DMS79 treated with DMSO at 0.1 percent for 48 hours (cell line): ENCODE measurements around the gene LRPAP1.
A peak's percentile ranks its signal among the peaks of the same experiment; 100 is the strongest.
"Not testable (repeated sequence)": the region's sequence is repeated elsewhere in the genome, so short reads cannot be mapped to it uniquely, and the experiment has no call there.

Experiments used
- DNase-seq: peaks from one replicate; lab custom pipeline; 2025; lab: John Stamatoyannopoulos, UW

LRPAP1 gene, protein sequence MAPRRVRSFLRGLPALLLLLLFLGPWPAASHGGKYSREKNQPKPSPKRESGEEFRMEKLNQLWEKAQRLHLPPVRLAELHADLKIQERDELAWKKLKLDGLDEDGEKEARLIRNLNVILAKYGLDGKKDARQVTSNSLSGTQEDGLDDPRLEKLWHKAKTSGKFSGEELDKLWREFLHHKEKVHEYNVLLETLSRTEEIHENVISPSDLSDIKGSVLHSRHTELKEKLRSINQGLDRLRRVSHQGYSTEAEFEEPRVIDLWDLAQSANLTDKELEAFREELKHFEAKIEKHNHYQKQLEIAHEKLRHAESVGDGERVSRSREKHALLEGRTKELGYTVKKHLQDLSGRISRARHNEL

DNA sequence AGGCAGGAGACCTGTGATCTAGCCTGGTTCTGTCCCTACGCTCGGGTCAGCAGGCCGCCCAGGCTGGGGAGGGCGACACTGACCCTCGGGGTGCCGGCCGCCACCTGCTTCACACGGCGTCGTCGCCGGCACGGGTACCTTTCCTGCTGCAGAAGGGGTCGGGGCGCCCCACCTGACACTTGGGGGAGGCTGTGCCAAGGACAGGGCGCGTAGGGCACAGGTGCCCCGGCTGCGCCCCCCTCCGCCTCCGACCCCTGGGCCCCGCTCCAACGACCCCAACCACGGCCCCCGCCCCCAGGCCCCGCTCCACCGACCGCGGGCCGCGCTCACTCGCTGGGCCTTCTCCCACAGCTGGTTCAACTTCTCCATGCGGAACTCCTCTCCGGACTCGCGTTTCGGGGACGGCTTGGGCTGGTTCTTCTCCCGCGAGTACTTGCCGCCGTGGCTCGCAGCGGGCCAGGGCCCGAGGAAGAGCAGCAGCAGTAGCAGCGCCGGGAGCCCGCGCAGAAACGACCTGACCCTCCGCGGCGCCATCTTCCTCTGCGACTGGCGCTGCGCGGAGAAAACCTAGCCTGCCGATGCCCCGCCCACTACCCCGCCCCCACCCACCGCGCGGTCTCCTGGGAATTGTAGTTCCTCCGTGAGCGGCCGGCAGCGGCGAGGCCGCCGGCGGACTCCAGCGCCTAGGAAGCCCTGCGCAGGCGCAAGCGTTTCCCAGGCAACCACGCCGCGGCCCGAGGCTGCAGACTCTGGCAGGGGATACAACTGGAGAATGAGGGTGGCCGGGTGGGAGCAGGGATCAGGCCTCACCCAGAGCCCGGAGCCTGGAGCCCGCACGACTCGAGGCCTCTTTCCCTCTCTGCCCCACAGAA, at the start of gene LRPAP1:
TSS of gene LRPAP1 (minus strand) at position 544 of the 872 bp plus-strand sequence. CDS start at position 534, 10 bp downstream.
- peak; percentile 52 for DNase-seq

GRCh38 chr4:3581334-3582090, 49.3 kb upstream of the LRPAP1 start:
- not testable (repeated sequence) for DNase-seq

- not testable (repeated sequence) for DNase-seq
Observed at GRCh38 chr4:3580859-3581258, 48.6 kb upstream of the LRPAP1 start.

- not testable (repeated sequence) for DNase-seq
Observed at GRCh38 chr4:3578527-3579144, 46.4 kb upstream of the LRPAP1 start.

- not testable (repeated sequence) for DNase-seq
Observed at GRCh38 chr4:3578052-3578451, 45.8 kb upstream of the LRPAP1 start.

DNA sequence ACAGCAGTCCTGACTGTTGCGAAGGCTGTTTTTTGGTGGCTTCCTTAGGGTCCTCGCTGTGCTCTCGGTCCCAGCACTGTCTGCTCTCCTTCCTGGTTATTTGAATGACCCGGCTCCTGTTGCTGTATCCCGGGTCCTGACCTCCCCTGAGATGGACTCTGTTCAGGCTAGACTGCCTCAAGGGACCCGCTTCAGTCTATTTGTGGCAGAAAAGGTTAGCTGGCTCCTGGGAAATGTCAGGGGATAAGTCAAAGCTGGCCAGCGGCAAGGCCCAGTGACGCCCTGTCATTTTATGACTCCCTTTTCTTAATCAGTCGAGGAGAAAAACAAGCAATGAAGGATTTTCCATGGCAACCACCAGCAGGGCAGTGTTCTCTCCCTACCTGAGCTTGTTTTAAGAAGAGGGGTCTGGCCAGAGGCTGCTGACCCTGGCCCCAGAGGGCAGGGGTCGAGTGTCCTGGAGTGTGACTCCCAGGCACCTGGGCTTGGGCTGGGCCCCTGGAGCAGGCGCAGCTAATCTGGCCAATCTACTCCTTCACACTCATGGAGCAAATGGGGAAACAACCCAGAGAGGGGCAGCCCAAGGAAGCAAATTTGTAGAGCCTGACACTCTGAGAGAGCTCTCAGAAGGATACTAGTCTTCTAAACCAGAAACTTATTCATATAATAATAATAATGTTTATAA, 45.1 kb upstream of the LRPAP1 start:
- DNase-seq, result not testable (repeated sequence)

GRCh38 chr4:3576533-3577207, 44.4 kb upstream of the LRPAP1 start:
- DNase-seq, result not testable (repeated sequence)

DNA sequence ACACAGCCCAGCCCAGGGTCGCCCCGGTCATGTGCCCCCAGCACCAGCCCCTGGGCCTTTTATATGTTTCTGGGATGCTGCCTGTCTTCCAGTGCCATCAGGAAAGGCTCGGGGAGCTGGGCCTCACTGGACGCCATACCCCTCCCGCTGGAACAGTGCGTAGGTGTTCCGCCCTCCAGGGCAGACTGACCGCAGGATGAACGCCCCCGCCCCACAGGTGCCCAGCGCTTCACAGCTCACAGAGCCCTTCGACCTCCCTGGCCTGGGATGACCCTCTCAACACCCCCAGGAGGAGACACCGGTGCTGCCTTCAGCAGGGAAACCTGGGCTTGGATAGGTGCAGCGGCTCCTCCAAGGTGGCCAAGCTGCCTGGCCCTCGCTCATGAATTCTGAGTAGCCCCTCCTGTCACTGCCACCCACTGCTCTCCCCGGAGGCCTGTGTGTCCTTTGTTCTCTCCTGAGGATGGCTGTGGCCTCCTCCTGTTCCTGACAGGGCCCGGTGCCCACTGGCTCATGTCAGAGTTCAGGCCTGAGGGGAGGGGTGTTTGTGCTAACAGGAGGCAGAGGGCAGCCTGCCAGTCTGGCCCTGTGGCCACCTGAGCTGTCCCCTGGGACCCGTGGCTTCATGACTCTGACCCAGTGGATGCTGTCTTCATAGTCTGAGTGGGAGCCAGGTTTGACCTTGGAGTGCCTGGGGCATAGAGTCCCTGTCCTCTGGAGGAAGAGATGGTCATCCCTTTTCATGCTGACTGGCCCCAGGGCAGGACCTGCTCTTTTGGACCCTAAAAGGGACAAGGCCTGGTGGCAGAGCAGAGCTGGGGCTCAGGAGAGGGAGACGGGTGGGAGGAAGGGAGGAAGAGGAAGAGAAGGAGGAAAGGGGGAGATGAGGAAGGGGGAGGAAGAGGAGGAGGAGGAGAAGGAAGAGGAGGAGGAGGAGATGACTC, 43.5 kb upstream of the LRPAP1 start:
- DNase-seq, result not testable (repeated sequence)

DNA sequence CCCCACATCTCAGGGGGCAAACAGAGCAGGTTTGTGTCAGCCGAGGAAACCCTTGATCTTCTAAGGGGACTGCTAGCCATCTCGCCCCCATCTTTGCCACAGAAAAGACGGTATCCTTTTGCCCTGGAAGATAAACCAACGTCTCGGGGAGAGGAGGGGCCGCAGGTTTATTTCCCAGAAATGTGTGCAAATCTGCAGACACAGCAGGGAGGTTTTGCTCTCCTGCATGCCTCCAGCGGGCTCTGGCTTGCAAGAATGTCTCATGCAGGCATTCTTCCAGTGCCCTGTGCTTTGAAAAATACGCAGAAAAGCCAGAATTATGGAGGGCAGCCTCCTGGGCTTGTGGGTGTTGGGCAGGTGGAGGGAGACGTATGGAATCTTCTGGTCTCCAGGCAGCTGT, 42.6 kb upstream of the LRPAP1 start:
- DNase-seq, result not testable (repeated sequence)

- not testable (repeated sequence) for DNase-seq
Observed at GRCh38 chr4:3574346-3574745, 42.1 kb upstream of the LRPAP1 start.

DNA sequence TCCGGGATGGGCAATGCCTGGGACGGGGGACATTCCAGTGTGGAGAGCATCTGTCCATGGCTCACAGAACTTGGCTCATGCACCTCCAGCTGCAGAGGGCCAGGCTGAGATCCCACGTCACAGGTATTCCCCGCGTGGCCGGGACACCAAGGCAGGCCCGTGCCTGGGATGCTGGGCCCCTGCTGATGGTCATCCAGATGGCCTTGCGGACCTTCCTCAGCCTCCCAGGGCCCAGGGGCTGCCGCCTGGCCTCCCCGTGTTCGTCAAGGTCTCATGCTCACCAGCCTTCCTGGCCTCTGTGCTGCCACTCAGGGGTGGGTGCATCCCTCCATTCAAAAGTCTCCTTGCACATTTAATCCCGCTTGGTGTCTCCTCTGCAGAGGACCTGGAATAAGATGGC, 40.9 kb upstream of the LRPAP1 start:
- DNase-seq, result no peak

DNA sequence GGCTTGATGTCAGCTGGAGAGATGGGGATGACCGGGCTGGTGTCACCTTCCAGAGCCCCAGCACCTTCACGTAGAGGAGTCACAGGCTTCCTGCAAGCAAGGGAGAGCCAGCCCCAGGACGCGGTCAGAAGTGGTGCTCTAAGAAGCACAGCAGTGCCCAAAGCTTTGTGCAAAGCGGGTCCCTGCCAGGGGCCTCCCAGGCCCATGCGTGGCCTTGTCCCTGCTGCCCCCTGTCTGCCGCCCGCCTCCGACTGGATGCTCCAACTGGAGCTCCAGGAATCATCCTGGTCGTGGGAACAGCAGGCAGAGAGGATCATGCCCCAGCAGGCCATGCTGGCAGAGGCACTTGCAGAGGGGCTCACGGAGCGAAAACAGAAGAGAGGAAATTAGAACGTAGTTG, 40.1 kb upstream of the LRPAP1 start:
- no peak for DNase-seq

DNA sequence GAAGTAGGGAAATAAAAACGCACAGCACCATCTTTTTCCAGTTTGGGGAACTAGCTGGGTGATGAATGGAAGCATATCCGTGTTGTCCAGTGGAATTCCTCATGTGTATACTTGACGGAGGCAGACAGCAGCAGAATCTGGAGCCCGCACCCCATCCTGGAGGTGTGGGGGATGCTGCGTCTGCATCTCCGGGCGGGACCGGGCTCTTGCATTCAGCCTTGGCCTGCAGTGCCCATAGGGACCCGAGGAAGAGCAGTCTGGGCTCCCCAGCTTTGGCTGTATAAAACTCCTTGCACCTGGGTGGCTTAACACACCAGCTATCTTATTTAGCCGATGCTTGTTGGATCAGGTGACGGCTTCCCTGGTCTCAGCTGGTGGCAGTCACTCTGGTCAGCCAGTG, 39.7 kb upstream of the LRPAP1 start:
- no peak for DNase-seq

- not testable (repeated sequence) for DNase-seq
Observed at GRCh38 chr4:3570923-3571322, 38.7 kb upstream of the LRPAP1 start.

GRCh38 chr4:3569611-3570010, 37.4 kb upstream of the LRPAP1 start:
- DNase-seq, result not testable (repeated sequence)

DNA sequence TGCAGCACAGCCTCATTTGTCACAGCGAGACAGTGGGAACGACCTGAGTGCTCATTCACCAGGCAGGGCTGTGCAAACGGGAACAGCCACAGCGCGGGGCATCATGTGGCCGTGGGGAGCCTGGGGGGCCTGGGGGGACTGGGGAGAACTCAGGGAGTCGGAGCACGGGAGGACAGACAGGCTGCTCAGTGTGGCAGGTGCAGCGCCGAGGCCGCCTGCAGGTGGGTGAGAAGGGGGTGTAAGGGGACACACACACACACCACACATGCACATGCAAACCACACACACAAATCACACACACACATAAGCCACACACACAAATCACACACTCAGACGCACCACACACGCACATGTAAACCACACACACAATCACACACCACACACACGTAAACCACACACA, 34.5 kb upstream of the LRPAP1 start:
- not testable (repeated sequence) for DNase-seq

- not testable (repeated sequence) for DNase-seq
Observed at GRCh38 chr4:3566301-3566700, 34.1 kb upstream of the LRPAP1 start.

- not testable (repeated sequence) for DNase-seq
Observed at GRCh38 chr4:3564948-3565347, 32.7 kb upstream of the LRPAP1 start.

DNA sequence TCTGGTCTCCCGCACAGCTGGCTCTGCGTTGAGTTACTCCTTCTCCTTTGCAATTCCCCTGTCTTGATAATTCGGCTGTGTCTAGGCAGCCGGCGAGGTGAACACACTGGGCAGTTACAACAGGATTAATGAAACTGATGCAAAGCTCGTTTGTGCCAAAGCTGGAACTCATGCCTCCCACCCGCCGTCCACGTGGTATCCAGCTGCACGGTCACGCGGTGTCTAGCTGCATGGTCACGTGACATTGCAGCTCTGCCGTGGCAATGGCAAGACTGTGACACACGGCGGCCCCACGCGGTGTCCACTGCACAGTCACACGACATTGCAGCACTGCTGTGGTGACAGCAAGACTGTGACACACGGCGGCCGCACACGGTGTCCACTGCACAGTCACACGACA, 31.2 kb upstream of the LRPAP1 start:
- DNase-seq, result no peak
